Mesenchymal stem cell (in vitro differentiated cells and primary cell): ENCODE data around the gene PRDM1.

ENCODE experiments used
- DNase-seq: peaks from one replicate; pipeline ENCODE4 v3.0.0-alpha.2; 2013
- H2AFZ ChIP-seq: one replicate; pipeline ENCODE4 v1.6.1; 2013; ENCODE audit warnings: low read depth, mild to moderate bottlenecking, control low read depth, inconsistent platforms, low read length, moderate library complexity
- H2AK5ac ChIP-seq: 2 replicates; pipeline ENCODE4 v1.6.1; 2013; ENCODE audit warnings: low read length, moderate library complexity, mild to moderate bottlenecking, inconsistent platforms; ENCODE audit not compliant: severe bottlenecking
- H2BK120ac ChIP-seq: one replicate; pipeline ENCODE4 v1.6.1; 2013; ENCODE audit warnings: low read depth, mild to moderate bottlenecking, inconsistent platforms, low read length, moderate library complexity
- H2BK12ac ChIP-seq, 2 experiments: one replicate each; pipeline ENCODE4 v1.6.1; 2013; ENCODE audit warnings: inconsistent platforms in 2 of 2, low read length in 2 of 2, mild to moderate bottlenecking in 2 of 2, moderate library complexity in 2 of 2, control low read depth in 1 of 2
- H2BK15ac ChIP-seq: one replicate; pipeline ENCODE4 v1.6.1; 2013; ENCODE audit warnings: mild to moderate bottlenecking, low read depth, inconsistent platforms; ENCODE audit not compliant: poor library complexity, severe bottlenecking
- H2BK5ac ChIP-seq: 2 replicates; pipeline ENCODE4 v1.6.1; 2013; ENCODE audit warnings: low read depth, mild to moderate bottlenecking, low read length, control low read depth, inconsistent platforms; ENCODE audit not compliant: poor library complexity, severe bottlenecking
- H3K14ac ChIP-seq, 2 experiments: one replicate each; pipeline ENCODE4 v1.6.1; 2013; ENCODE audit warnings: inconsistent platforms in 2 of 2, low read length in 2 of 2, control low read depth in 1 of 2, mild to moderate bottlenecking in 1 of 2, moderate library complexity in 1 of 2
- H3K18ac ChIP-seq, 2 experiments: one replicate each; pipeline ENCODE4 v1.6.1; 2013; ENCODE audit warnings: inconsistent platforms in 2 of 2, low read length in 2 of 2, control low read depth in 1 of 2, low read depth in 1 of 2, mild to moderate bottlenecking in 1 of 2
- H3K23ac ChIP-seq, 2 experiments: one replicate each; pipeline ENCODE4 v1.6.1; 2013; ENCODE audit warnings: inconsistent platforms in 2 of 2, low read length in 2 of 2, mild to moderate bottlenecking in 2 of 2, moderate library complexity in 2 of 2, control low read depth in 1 of 2
- H3K27ac ChIP-seq: 2 replicates; pipeline ENCODE4 v1.5.1; 2013; ENCODE audit warnings: mild to moderate bottlenecking, moderate library complexity, low read length, control low read depth, inconsistent platforms; ENCODE audit not compliant: poor library complexity, severe bottlenecking
- H3K27me3 ChIP-seq, 2 experiments: 2 replicates each; pipeline versions ENCODE4 v1.6.1 to v1.7.0; 2013; ENCODE audit warnings: low read length in 2 of 2, mild to moderate bottlenecking in 2 of 2, moderate library complexity in 2 of 2, control low read depth in 1 of 2, inconsistent platforms in 1 of 2; ENCODE audit not compliant: control insufficient read depth in 1 of 2, insufficient read depth in 1 of 2
- H3K36me3 ChIP-seq, 2 experiments: 2 replicates each; pipeline versions ENCODE4 v1.6.1 to v1.7.0; 2013; ENCODE audit warnings: low read length in 2 of 2, control low read depth in 1 of 2, inconsistent platforms in 1 of 2, low read depth in 1 of 2, mild to moderate bottlenecking in 1 of 2; ENCODE audit not compliant: insufficient read depth in 2 of 2, control insufficient read depth in 1 of 2
- H3K4ac ChIP-seq, 2 experiments: one replicate each; pipeline ENCODE4 v1.6.1; 2013; ENCODE audit warnings: inconsistent platforms in 2 of 2, low read length in 2 of 2, mild to moderate bottlenecking in 2 of 2, moderate library complexity in 2 of 2, control low read depth in 1 of 2, low read depth in 1 of 2
- H3K4me1 ChIP-seq: 2 replicates; pipeline ENCODE4 v1.6.1; 2013; ENCODE audit warnings: low read depth, low read length, control low read depth; ENCODE audit not compliant: control insufficient read depth, insufficient read depth
- H3K4me2 ChIP-seq: 2 replicates; pipeline ENCODE4 v1.6.1; 2013; ENCODE audit warnings: low read length, mild to moderate bottlenecking, inconsistent platforms; ENCODE audit not compliant: poor library complexity, severe bottlenecking
- H3K4me3 ChIP-seq, 2 experiments: 2 replicates each; pipeline versions ENCODE4 v1.5.1 to v1.7.0; 2013; ENCODE audit warnings: low read length in 2 of 2, mild to moderate bottlenecking in 2 of 2, control low read depth in 1 of 2, low read depth in 1 of 2; ENCODE audit not compliant: insufficient read depth in 1 of 2
- H3K79me1 ChIP-seq: replicated peaks from 2 replicates; pipeline ENCODE4 v1.6.1; 2013; ENCODE audit warnings: mild to moderate bottlenecking, control low read depth, low read length, inconsistent platforms; ENCODE audit not compliant: poor library complexity, severe bottlenecking
- H3K9ac ChIP-seq: 2 replicates; pipeline ENCODE4 v1.7.0; 2013; ENCODE audit warnings: mild to moderate bottlenecking, low read length, moderate library complexity
- H3K9me3 ChIP-seq: 2 replicates; pipeline ENCODE4 v1.7.0; 2013; ENCODE audit warnings: mild to moderate bottlenecking, low read length; ENCODE audit not compliant: control insufficient read depth
- H4K8ac ChIP-seq: one replicate; pipeline ENCODE4 v1.6.1; 2013; ENCODE audit warnings: inconsistent platforms, mild to moderate bottlenecking, low read length, moderate library complexity
- H4K91ac ChIP-seq: one replicate; pipeline ENCODE4 v1.6.1; 2013; ENCODE audit warnings: mild to moderate bottlenecking, low read length, inconsistent platforms
- WGBS: methylation state at CpG from one replicate; pipeline ENCODE4 v1.1.7; 2013; ENCODE audit warnings: mixed read lengths; 5-methylcytosine and 5-hydroxymethylcytosine counted together

The PRDM1 gene

GRCh38 chr6:106063448-106063850, 22.7 kb upstream of the PRDM1 start:
- Histone ChIP-seq H3K27ac (no peak overlapping the region), H2BK5ac (no peak overlapping the region), H3K9me3 (no peaks in the 10 kb centered on the region), H2BK12ac (no peak overlapping the region), H3K9ac (no peak overlapping the region), H4K91ac (no peak overlapping the region), H2BK120ac (no peak overlapping the region), H3K14ac (no peak overlapping the region), H4K8ac (no peak overlapping the region), H3K27me3 (peaks cover 0 to 4% of the 10 kb centered on the region in 2 experiments), H2AFZ (no peak overlapping the region), H3K23ac (no peak overlapping the region), H3K36me3 (no peaks in the 10 kb centered on the region), H3K4me2 (no peak overlapping the region), H3K4me3 (no peak overlapping the region), H3K79me1 (no peaks in the 10 kb centered on the region), H3K4me1 (no peaks in the 10 kb centered on the region), H3K18ac (no peak overlapping the region), H3K4ac (no peak overlapping the region), H2BK15ac (no peak overlapping the region), H2AK5ac (no peak overlapping the region)
- 97% methylated on average over 2 of the region's 2 CpGs for WGBS
- DNase-seq = peak; percentile 22

- Histone ChIP-seq H2AFZ (no peak overlapping the region), H3K23ac (no peak overlapping the region), H2BK5ac (no peak overlapping the region), H4K8ac (no peak overlapping the region), H3K27me3 (peaks cover 0 to 4% of the 10 kb centered on the region in 2 experiments), H3K36me3 (no peaks in the 10 kb centered on the region), H3K14ac (no peak overlapping the region), H3K4me1 (no peaks in the 10 kb centered on the region), H2BK120ac (no peak overlapping the region), H3K9ac (peak overlapping the region; percentile 21), H3K4ac (no peak overlapping the region), H3K4me3 (no peak overlapping the region), H2AK5ac (no peak overlapping the region), H3K18ac (no peak overlapping the region), H3K9me3 (no peaks in the 10 kb centered on the region), H2BK12ac (no peak overlapping the region), H3K79me1 (no peaks in the 10 kb centered on the region), H2BK15ac (no peak overlapping the region), H3K27ac (no peak overlapping the region), H4K91ac (no peak overlapping the region), H3K4me2 (no peak overlapping the region)
- peak; percentile 13 for DNase-seq
- WGBS = 26% methylated on average over 3 of the region's 3 CpGs
These were observed 22.0 kb upstream of the PRDM1 start for GRCh38 chr6:106064142-106064541.

- H3K9ac ChIP-seq = no peak overlapping the region
- no peak overlapping the region for H3K14ac ChIP-seq
- no peak overlapping the region for H3K18ac ChIP-seq
- H2BK120ac ChIP-seq = no peak overlapping the region
- peaks cover 4% of the 10 kb centered on the region for H3K4me1 ChIP-seq
- no peak overlapping the region for H2BK12ac ChIP-seq
- no peak overlapping the region for H2AK5ac ChIP-seq
- peaks cover 0 to 4% of the 10 kb centered on the region in 2 experiments for H3K27me3 ChIP-seq
- no peak overlapping the region for H3K23ac ChIP-seq
- no peaks in the 10 kb centered on the region for H3K9me3 ChIP-seq
- no peaks in the 10 kb centered on the region for H3K79me1 ChIP-seq
- 4% methylated on average over 1 of the region's 1 CpG for WGBS
- no peak overlapping the region for H2AFZ ChIP-seq
- no peaks in the 10 kb centered on the region for H3K36me3 ChIP-seq
- H2BK15ac ChIP-seq = no peak overlapping the region
- no peak overlapping the region for H3K4me2 ChIP-seq
- no peak overlapping the region for H4K8ac ChIP-seq
- no peak overlapping the region for H3K4ac ChIP-seq
- no peak overlapping the region for H3K27ac ChIP-seq
- H3K4me3 ChIP-seq = no peak overlapping the region
- no peak for DNase-seq
- no peak overlapping the region for H4K91ac ChIP-seq
- no peak overlapping the region for H2BK5ac ChIP-seq
These were observed 21.4 kb upstream of the PRDM1 start for GRCh38 chr6:106064756-106065155.

DNA sequence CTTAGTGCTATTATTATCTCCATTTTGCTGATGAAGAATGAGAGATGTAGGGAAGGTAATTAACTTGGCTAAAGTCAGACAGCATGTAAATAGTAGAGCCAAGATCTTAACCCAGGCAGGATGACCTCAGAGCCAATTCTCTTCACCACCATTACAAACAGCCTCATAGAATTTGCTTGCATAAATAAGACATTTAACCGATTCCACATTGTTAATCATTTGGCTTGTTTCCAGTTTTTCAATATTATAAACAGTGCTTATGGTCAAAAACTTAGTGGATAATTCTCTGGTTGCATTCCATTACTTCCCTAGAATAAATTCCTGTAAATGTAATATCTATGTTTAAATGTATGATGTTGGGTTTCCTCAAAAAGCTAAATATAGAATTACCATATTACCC, 19.1 kb upstream of the PRDM1 start:
- Histone ChIP-seq H2BK120ac (no peak overlapping the region), H3K27ac (no peak overlapping the region), H3K9me3 (no peaks in the 10 kb centered on the region), H2AFZ (no peak overlapping the region), H2AK5ac (no peak overlapping the region), H3K4me1 (peaks cover 4% of the 10 kb centered on the region), H2BK12ac (no peak overlapping the region), H3K18ac (no peak overlapping the region), H3K9ac (no peak overlapping the region), H3K79me1 (no peaks in the 10 kb centered on the region), H3K36me3 (no peaks in the 10 kb centered on the region), H3K4ac (no peak overlapping the region), H4K8ac (no peak overlapping the region), H3K4me3 (no peak overlapping the region), H2BK5ac (no peak overlapping the region), H3K14ac (no peak overlapping the region), H3K27me3 (no peaks in the 10 kb centered on the region), H2BK15ac (no peak overlapping the region), H3K23ac (no peak overlapping the region), H4K91ac (no peak overlapping the region), H3K4me2 (no peak overlapping the region)
- DNase-seq = no peak
- WGBS = no CpG with 5 or more reads among the region's 1 CpG
